Right lobe of liver (tissue), 4 donors: Measurements from ENCODE around the gene MAGED1.

Experiments
- POLR2A ChIP-seq: fragments of 450-650 bp; IDR thresholded peaks from one replicate; pipeline ENCODE4 v1.6.1; 2017; ENCODE audit warnings: antibody characterized with exemption, mild to moderate bottlenecking
- TF ChIP-seq, protein P1 (sequence below), 4 donors: fragments of 200-600 bp in 3 of 4; fragments of 450-650 bp in 1 of 4; IDR thresholded peaks; one replicate each; pipeline versions ENCODE4 v1.5.1 to v1.8.0; 2016 to 2022; ENCODE audit warnings: antibody characterized with exemption in 4 of 4, mild to moderate bottlenecking in 2 of 4
- donor health status: DM: no; HTN: no; CAD: no.
- donor health status: DM: no; HTN: no; CAD: no.
- donor health status: DM: no; HTN: yes; CAD: no.

- TF ChIP-seq, protein P1, sequence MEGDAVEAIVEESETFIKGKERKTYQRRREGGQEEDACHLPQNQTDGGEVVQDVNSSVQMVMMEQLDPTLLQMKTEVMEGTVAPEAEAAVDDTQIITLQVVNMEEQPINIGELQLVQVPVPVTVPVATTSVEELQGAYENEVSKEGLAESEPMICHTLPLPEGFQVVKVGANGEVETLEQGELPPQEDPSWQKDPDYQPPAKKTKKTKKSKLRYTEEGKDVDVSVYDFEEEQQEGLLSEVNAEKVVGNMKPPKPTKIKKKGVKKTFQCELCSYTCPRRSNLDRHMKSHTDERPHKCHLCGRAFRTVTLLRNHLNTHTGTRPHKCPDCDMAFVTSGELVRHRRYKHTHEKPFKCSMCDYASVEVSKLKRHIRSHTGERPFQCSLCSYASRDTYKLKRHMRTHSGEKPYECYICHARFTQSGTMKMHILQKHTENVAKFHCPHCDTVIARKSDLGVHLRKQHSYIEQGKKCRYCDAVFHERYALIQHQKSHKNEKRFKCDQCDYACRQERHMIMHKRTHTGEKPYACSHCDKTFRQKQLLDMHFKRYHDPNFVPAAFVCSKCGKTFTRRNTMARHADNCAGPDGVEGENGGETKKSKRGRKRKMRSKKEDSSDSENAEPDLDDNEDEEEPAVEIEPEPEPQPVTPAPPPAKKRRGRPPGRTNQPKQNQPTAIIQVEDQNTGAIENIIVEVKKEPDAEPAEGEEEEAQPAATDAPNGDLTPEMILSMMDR (IDR thresholded peaks at IDR 0.05), result no peak
- no peak for TF ChIP-seq POLR2A
These were observed 24.2 kb downstream of the MAGED1 start for GRCh38 chrX:51917604-51918003.
